CD4-positive, alpha-beta T cell treated with Interleukin-10 for 1 hour (primary cell): ENCODE results near the gene CYP17A1.
"Not testable (repeated sequence)": the region's sequence is repeated elsewhere in the genome, so short reads cannot be mapped to it uniquely, and the experiment has no call there.

Experiments
- DNase-seq: peaks from one replicate; pipeline ENCODE4 v3.0.0-alpha.2; 2020

Gene CYP17A1

GRCh38 chr10:102837230-102837721 is at the start of gene CYP17A1:
TSS of gene CYP17A1 (minus strand) at chr10:102837413. CDS start at chr10:102837361, 52 bp downstream.
- DNase-seq: no peak

- DNase-seq: no peak
Measured at GRCh38 chr10:102880256-102880655, 43.0 kb upstream of the CYP17A1 start.

GRCh38 chr10:102878629-102879028 is 41.4 kb upstream of the CYP17A1 start:
- no peak for DNase-seq

GRCh38 chr10:102876747-102877153 is 39.5 kb upstream of the CYP17A1 start:
- DNase-seq: no peak

- no peak for DNase-seq
Measured at GRCh38 chr10:102872163-102872562, 35.0 kb upstream of the CYP17A1 start.

GRCh38 chr10:102870221-102870620 is 33.0 kb upstream of the CYP17A1 start:
- DNase-seq: no peak

- DNase-seq: no peak
Measured at GRCh38 chr10:102869258-102870198, 32.3 kb upstream of the CYP17A1 start, which contains the start of gene AS3MT. TSS of gene AS3MT (plus strand) at chr10:102869470. CDS start at chr10:102869593, 123 bp downstream.

- no peak for DNase-seq
Measured at GRCh38 chr10:102868911-102869257, 31.7 kb upstream of the CYP17A1 start.

- DNase-seq: no peak
Measured at GRCh38 chr10:102865620-102866019, 28.4 kb upstream of the CYP17A1 start.

GRCh38 chr10:102863660-102864059 is 26.4 kb upstream of the CYP17A1 start:
- DNase-seq: no peak

GRCh38 chr10:102859911-102860310 is 22.7 kb upstream of the CYP17A1 start:
- DNase-seq: no peak

- DNase-seq: no peak
Measured at GRCh38 chr10:102856758-102857424, 19.7 kb upstream of the CYP17A1 start.

GRCh38 chr10:102855731-102856436 is 18.7 kb upstream of the CYP17A1 start:
- DNase-seq: not testable (repeated sequence)

- not testable (repeated sequence) for DNase-seq
Measured at GRCh38 chr10:102853237-102853636, 16.0 kb upstream of the CYP17A1 start.

- no peak for DNase-seq
Measured at GRCh38 chr10:102850025-102850518, 12.9 kb upstream of the CYP17A1 start.

- no peak for DNase-seq
Measured at GRCh38 chr10:102845352-102845902, 8.2 kb upstream of the CYP17A1 start.

GRCh38 chr10:102844190-102844776 is 7.1 kb upstream of the CYP17A1 start:
- DNase-seq: not testable (repeated sequence)

GRCh38 chr10:102843139-102843538 is 5.9 kb upstream of the CYP17A1 start:
- DNase-seq: not testable (repeated sequence)

- no peak for DNase-seq
Measured at GRCh38 chr10:102841827-102842345, 4.7 kb upstream of the CYP17A1 start.

GRCh38 chr10:102838276-102838927 is 1.2 kb upstream of the CYP17A1 start:
- not testable (repeated sequence) for DNase-seq

GRCh38 chr10:102835007-102835482 is 2.2 kb downstream of the CYP17A1 start:
- DNase-seq: peak; percentile 77
